Measurements from ENCODE around the gene PRKD3. TPM values are rescaled to one million over a fixed set of nuclear protein-coding genes. Genes with fewer than 3 reads are reported as not detected.

Gene PRKD3
- total RNA-seq, 1 donor, result 77.9 TPM

DNA sequence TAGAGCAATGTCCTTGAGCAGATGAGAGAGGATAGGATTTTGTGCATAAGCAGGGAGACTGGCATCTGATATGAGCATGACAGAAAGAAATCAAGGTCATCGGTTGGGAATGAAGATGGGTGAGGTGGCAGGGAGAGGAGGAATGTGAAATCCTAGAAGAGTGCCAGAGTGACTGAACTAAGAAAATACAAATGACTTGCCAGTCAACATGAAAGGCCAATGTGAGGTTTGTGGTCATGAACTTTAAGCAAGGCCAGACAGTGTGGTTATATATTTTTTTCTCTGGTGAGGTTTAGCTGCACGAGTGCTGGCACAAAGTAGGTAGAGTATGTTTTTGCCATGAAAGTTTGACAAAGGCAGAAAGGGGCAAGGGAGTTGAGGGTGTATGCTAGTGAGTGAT, 41.0 kb upstream of the PRKD3 start:
- TF ChIP-seq, protein P1, sequence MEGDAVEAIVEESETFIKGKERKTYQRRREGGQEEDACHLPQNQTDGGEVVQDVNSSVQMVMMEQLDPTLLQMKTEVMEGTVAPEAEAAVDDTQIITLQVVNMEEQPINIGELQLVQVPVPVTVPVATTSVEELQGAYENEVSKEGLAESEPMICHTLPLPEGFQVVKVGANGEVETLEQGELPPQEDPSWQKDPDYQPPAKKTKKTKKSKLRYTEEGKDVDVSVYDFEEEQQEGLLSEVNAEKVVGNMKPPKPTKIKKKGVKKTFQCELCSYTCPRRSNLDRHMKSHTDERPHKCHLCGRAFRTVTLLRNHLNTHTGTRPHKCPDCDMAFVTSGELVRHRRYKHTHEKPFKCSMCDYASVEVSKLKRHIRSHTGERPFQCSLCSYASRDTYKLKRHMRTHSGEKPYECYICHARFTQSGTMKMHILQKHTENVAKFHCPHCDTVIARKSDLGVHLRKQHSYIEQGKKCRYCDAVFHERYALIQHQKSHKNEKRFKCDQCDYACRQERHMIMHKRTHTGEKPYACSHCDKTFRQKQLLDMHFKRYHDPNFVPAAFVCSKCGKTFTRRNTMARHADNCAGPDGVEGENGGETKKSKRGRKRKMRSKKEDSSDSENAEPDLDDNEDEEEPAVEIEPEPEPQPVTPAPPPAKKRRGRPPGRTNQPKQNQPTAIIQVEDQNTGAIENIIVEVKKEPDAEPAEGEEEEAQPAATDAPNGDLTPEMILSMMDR (IDR thresholded peaks at IDR 0.05; ENCODE audit: insufficient read depth, low read length), result no peak

DNA sequence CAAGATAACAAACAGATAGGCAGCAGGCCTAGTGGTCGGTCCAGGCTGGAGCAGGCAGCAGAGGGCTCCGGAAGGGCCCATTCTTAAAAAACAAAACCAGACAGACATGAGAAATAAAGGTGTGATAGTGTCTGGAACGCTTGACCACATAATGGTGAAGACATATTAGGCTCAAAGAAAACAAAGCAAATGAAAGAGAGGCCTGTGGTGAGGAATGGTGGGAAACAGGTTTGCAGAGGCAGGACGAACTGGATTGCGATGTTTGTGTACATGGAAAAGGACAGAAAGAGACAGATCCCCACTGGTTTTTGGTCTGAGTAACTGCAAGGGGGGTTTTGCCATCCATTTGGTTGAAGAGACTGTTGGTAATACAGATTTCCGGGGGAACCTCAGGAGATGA, 39.7 kb upstream of the PRKD3 start:
- no peak overlapping the region for H3K4me3 ChIP-seq (ENCODE audit: low read depth, low read length)
- DNase-seq (ENCODE audit: low read depth), result no peak
- TF ChIP-seq, protein P1 (IDR thresholded peaks at IDR 0.05; ENCODE audit: insufficient read depth, low read length), result no peak

More for the DNA sequence above, 41.0 kb upstream of the PRKD3 start:
- H3K4me3 ChIP-seq (ENCODE audit: low read depth, low read length), result no peak overlapping the region
- no peak for DNase-seq (ENCODE audit: low read depth)

DNA sequence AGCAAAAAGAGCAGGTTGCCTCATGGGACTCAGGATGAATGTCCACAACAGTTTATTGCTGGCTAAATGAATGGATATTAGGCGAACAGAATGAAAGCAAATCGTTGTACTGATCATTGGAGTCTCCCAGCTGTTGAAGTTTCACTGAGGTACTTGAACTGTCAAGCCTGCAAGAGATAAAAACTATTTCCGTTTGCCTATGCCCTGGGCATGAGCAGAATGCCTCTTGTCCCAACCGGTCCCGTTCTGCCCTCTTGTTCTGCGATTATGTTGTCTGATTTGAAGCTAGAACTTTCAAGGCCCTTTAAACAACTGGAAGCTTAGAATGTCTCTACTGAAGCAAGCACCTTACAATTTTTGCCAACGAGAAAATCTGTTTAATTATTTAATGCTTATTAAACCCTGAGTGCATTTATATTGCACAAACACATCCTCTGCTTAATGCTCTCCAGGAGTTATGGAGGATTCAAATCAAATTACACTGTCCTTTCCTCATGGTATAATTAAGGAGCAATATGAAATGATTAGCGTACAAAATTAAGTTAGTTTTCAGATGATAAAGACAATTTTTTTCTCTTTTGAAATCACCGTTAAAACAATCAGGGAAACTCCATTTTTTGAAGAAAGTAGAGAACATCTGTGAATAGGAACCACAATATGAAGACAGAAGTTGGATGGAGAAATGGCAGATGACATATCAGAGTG, 37.5 kb upstream of the PRKD3 start:
- TF ChIP-seq, protein P1 (IDR thresholded peaks at IDR 0.05; ENCODE audit: insufficient read depth, low read length), result no peak
- no peak for DNase-seq (ENCODE audit: low read depth)

DNA sequence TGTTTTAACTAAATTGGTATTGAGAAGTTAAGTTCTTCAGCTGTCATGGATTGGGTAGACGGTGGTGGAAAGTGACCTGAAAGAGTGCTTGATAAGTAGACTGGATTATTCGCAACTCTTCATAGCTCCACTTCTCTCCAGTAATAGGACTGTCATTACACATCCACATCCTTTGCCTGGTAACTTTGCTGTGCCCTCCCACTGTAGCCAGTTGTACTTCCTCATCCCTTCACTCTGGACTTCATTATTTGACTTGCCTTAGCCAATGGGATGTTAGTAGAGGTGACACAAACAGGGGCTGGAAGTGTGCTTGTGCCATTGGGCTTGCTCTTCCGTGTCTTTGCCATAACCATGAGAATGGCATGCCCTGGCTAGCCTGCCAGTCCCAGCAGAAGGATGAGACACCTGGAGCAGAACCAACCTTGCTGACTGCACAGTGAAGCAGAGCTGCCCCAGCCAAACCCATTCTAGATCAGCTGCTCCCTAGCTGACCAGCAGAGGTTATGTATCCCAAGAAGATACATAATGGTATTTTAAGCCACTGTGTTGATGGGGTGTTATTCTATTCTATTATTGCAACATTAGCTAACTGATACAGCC, 36.7 kb upstream of the PRKD3 start:
- TF ChIP-seq, protein P1 (IDR thresholded peaks at IDR 0.05; ENCODE audit: insufficient read depth, low read length), result no peak
- DNase-seq (ENCODE audit: low read depth), result no peak
- no peak overlapping the region for H3K4me3 ChIP-seq (ENCODE audit: low read depth, low read length)

More for the DNA sequence above, 37.5 kb upstream of the PRKD3 start:
- no peak overlapping the region for H3K4me3 ChIP-seq (ENCODE audit: low read depth, low read length)

DNA sequence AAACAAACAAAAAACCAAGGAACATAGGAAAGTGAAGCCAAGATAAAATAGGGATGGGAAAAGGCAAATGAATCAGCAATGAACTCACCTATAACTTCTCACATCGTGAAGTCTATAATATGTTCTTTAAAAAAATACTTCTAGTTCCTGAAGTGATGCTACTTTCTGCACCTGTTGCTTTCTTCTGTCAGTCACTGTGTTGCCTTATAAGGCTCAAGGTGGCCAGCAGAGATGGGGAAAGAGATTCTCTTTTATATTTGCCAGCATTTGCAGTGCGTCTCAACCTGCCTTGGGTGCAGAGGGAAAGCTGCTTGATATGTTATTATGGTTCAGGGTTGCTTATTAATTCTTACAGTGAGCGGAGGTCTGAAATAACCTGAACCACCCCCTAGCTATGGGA, 33.8 kb upstream of the PRKD3 start:
- no peak overlapping the region for H3K4me3 ChIP-seq (ENCODE audit: low read depth, low read length)
- no peak for DNase-seq (ENCODE audit: low read depth)
- TF ChIP-seq, protein P1 (IDR thresholded peaks at IDR 0.05; ENCODE audit: insufficient read depth, low read length), result no peak

DNA sequence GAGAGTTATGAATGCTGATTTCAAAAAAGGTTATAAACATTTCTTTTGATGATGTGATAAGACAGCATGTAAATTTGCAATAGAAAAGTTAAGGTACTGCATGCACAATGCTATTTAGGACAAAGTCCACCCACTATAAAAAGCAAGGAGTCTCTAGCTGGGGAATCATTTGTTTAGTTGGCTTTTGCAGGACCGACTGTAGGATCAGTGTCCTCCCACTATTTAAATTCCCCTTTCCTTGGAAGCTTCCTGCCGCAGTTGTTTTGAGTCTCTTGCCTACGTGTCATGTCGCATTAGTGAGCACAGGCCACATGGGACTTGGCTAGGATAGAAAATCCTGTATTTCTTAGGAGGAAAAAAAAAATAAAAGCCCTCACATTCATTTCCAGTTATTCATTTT, 32.9 kb upstream of the PRKD3 start:
- no peak overlapping the region for H3K4me3 ChIP-seq (ENCODE audit: low read depth, low read length)
- TF ChIP-seq, protein P1 (IDR thresholded peaks at IDR 0.05; ENCODE audit: insufficient read depth, low read length), result no peak
- DNase-seq (ENCODE audit: low read depth), result no peak

All from fibroblast of the aortic adventitia (primary cell).